GM21367 (cell line): ENCODE results near the gene PODXL.
"Not testable (repeated sequence)": the region's sequence is repeated elsewhere in the genome, so short reads cannot be mapped to it uniquely, and the experiment has no call there.

ENCODE experiments used
- ATAC-seq: cut with Tn5 transposase; IDR thresholded peaks from one replicate; pipeline ENCODE4 v1.9.1; 2021; ENCODE audit not compliant: unreplicated experiment

The PODXL gene

GRCh38 chr7:131497454-131497853, 59.0 kb downstream of the PODXL start:
- ATAC-seq: no peak

DNA sequence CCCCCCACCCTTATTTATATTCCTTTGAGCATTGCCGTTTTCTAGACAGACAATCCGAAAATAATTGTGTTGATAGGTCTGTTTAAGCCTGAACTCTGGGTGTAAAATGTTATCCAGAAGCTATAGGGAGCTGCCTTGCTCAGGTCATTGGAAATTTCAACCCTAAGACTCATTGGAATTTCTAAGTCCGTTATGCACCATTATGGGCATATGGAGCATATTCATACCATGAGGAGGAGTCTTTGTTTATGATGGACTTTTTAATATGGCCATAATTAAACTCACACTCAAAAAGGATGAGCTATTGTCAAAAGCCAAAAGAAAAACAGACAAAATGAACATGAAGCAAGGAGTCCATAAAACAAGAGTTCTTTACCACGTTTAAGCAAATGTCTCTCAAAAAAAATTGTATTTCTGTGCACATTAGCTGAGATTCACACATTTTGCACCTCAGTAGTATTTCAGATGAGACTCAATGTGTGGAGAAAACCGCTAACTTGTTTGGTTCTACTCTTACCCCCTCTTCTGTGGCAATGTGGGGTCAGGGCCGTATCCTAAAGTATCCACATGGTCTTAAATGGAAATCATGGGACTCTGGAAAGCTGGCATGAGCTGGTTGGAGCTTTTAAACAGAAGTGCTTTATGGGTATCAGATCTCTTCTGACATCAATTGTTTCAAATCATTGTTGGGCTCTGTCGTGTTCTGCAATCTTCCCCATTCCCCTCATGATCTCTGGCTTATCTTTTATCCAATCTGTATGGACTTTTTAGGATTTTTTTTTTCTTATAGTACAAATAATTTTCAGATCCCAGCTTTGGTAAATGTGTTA, 60.5 kb downstream of the PODXL start:
- no peak for ATAC-seq

- ATAC-seq: no peak
Measured at GRCh38 chr7:131494182-131494581, 62.2 kb downstream of the PODXL start.

DNA sequence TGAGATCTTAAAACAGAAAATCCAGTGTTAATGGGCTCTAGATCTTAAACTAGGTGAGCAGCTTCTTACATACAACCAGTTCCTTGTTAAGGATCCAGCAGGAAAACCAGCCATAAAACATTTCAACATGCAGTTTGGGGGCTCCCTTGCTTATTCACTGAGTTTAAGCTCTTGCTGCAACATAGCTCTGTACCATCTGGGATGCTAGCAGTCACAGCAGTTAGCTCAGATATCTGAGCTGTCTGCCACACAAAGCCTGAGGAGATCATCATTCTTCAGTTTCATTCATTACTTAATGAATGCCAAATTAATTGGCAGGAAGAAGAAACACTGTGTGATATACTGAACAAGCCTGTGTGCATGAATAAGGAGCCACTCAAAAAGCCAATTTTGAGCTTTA, 62.8 kb downstream of the PODXL start:
- ATAC-seq: no peak

DNA sequence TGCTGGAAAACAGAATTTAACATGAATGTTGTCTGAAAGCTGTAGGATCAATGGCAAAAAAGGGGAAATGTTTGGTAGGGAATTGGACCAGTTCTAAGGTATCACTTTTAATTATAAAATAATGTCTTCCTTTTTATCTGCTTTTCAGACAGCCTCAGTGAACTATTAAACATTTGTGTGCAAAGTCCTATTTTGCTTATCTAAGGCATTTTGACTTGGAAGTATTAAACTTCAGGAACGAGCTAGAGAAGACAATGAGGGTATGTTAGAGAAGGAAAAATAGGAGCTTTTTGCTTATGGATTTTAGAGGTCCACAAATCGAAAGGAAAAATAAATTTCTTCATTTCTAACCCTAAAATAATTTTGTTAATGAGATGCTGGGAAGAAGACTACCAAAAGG, 63.3 kb downstream of the PODXL start:
- no peak for ATAC-seq

DNA sequence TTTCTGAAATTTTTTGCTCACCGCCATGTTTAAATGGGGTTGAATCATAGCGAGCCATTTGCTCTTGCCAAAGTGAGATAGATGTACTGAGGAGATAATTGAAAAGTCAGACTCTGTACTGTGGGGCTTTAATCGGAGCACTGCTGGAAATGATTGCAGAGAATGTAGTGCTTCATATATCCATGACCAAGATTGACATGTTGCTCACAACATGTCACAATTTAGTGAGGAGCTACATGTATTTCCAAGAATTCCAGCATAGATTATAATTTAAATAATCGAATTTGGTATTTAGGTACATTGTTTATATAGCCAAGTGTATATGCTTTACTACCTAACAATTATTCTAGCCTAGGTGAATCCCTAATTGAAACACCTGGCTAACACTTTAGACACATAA, 66.5 kb downstream of the PODXL start:
- no peak for ATAC-seq

DNA sequence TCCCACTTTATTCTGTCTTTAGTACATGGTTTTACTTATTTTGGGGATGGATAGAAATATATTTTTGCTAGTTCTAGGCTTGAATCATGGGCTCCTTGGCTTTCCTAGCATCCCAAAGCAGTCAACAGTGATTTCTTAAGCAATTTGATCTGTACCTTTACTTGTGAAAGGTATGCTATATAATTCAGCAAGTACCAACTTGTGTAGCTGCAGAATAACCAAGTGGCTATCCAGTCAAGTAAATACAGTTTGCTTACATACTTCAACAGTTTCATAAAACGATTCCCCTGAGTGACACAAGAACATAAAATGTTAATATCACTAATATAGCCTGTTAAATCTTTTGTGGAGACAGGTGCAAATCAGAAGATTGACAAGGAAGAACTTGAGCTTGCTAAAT, 67.2 kb downstream of the PODXL start:
- ATAC-seq: no peak

DNA sequence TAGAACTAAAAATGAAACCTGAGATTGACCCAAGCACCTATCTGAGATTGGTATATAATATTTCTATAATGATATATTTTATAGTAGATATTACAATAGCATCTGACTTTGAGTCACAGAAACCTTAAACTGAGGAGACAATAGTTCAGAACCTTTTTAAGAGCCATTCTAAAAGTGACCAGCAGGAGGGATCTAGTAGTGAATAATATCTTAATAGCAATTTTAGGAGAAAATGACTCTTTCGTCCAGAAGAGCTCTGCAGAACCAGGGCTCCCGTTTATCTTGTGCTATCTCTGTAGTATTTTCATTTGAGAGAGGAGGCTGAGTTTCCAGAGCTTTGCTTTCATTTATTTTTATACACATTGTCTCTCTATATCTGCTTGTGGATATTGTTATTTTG, 68.1 kb downstream of the PODXL start:
- no peak for ATAC-seq

- no peak for ATAC-seq
Measured at GRCh38 chr7:131487217-131487616, 69.2 kb downstream of the PODXL start.

- no peak for ATAC-seq
Measured at GRCh38 chr7:131486346-131486745, 70.1 kb downstream of the PODXL start.

DNA sequence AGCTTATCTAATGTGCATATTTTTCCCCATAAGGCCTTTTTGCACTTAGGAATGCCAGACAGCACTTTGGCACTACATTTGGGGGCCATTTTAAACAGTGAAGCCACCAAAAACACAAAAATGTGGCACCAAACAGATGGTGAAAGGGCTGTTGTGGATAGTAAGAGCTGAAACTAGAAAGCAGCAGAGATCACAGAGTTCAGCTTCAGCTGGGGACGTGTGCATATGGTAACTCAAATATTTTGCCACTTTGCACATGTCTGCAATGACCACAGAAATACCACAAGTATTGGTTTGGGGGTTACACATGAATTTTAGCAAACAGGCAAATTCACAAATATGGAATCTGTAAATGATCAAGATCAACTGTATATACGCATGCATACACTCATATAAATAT, 72.8 kb downstream of the PODXL start:
- no peak for ATAC-seq

DNA sequence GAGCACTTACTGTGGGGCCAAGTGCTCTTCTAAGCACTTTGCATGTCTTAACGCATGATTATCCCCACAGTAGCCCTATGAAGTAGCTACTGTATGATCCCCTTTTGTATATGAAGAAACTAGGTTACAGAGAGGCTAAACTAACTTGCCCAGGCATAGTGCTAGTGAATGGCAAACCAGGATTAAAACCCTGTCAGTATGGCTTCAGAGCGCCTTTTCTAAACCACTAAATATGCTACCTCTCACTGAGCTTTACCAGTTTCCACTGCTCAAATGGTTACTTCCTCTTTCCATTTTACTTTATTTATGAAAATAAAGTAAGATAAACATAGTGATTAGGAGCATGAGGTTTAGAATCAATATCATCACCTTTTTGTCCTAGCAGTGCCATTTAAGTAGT, 73.6 kb downstream of the PODXL start:
- ATAC-seq: no peak

DNA sequence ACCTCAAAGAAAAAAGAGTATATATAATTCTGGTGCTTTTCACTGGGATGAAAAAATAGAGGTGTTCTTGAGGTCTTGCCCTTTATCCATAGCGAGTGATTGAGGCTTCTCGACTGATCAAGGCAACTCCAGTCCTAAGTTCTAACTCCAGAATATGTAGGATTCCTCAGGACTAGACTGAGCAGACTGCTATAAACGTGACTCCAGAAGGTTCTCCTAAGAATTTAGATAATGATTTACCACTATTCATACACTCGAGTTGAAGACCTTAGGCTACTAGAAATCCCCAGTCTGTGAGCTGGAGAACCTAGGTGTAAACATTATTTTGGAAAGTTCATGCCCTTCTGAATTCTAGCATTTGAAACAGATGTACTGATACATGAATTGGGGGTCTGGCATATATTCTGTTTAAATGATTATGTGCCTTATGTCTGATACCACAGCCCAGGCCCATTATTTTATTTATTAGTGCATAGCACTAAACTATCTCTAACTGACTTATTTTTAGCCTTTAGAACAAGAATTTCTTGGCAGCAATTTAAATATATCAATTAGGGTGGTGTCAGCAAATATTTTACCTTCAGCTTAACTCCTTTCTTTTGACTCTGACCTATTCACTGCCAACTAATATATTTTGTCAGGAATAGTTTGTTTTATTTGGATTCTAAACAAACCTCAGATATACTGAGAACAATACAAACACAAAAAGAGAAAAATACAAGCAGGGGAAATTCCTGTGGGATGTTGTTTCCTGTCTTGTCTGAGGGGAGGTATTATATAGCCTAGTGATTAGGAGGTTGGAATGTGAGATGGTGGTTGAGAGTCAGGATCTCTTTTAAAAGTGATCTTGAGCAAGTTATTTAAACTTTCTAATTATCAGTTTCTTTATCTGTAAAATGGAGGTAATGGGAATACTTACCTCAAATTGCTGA, 75.8 kb downstream of the PODXL start:
- ATAC-seq: no peak

- ATAC-seq: no peak
Measured at GRCh38 chr7:131476740-131477139, 79.7 kb downstream of the PODXL start.

DNA sequence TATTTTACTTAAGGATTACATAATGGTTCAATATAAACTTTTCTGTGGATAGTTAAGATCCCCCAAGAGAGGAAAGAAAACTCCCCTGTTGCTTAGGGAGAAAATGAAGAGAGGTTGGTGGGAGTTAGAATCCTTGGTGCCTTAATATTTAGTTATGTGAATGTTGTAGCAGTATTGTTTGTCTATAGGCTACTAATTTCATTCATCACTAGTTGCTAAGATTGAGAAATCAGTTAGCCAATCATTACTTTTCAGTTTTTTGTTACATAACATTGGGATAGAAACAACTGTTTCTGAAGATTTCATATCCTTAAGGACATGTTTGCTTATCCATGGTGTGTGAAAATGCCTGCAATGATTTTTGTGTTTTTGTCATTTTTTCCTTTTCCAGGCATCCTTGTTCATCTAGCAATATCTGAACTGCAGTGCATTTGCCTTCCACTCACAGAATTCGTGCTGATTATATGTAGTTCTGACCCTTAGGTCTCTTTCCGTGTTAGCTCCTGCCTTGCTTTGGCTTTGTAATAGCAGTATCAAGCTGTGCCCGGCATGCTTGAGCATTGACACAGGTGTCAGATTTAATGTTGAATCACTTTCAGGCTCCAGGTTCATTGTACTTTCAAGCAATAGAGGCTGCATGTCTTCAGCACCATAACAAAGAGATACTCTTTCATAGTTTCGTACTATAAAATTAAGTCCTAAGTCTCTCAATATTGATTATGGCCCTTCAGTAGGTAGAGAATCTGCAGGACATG, 85.0 kb downstream of the PODXL start:
- no peak for ATAC-seq

DNA sequence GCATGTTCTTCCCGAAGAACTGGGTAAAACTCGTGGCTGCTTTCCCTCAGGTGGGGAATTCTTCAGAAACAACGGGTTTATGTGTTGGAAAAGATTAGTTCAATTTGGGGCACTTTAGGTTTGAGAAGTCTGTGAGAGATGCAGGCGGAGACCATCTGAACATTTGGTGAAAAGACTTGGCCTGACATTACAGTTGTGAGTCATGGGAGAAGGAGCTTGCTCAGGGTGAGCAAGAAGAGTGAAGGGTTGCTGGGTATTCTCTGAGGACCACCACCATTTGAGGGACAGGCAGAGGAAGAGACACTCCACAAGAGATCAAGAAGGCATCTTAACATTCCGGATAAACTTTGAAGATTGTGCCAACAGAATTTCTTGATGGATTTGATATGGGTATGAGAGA, 88.6 kb downstream of the PODXL start:
- ATAC-seq: no peak

DNA sequence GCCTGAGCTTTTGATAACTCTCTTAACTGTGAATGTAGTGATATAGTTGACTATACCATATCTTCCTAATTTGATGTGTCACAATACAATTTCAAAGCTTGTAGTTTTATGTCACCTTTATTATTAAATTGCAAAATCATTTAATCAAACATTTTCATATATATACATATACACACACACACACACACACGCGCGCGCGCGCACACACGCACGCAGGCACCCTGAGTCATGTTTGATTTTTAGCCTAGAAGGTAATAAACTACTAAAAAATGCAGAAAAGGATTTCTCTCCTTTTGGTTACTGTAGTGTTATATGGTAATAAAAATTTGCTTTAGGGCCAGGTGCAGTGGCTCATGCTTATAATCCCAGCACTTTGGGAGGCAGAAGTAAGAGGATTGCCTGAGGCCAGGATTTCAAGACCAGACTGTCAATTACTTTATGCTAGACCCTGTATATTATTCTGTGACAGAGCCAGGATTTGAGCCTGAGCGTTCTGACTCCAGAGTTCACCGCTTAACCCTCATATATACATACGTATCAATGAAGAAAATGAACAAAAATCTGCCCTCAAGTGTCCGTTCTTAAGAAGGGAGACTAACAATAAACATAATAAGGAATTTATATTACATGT, 89.6 kb downstream of the PODXL start:
- no peak for ATAC-seq

- not testable (repeated sequence) for ATAC-seq
Measured at GRCh38 chr7:131462715-131463114, 93.7 kb downstream of the PODXL start.

DNA sequence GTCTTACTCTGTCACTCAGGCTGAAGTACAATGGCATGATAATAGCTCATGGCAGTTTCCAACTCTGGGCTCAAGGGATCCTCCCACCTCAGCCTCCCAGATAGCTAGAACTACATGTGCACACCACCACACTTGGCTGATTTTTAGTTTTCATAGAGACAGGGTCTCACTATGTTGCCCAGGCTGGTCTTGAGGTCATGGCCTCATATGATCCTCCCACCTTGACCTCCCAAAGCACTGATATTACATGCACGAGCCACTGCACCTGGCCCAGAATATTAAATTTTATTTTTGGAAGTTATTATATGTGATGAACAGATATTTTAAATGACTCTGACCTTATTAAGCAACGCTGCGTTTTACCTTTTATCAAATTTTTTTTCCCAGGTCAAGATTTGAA, 94.4 kb downstream of the PODXL start:
- no peak for ATAC-seq

DNA sequence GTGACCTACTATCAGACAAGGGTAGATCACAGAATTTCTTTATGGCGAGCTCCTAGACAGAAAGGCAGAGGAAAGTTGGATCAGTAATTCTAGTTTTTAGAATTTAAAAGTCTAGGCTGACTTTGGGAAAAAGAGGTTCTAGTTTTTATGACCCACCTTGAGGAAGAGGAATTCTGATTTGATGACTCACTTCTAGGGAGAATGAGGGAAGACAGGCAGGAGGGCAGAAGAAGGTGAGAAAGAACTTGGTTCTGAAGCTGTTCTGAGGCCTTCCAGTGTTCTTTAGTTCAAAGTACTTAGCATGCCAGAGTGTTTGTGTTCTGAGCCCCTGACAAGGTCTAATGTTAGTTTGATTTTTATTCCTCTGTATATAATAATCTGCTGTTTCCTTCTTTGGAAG, 97.2 kb downstream of the PODXL start:
- no peak for ATAC-seq

- ATAC-seq: no peak
Measured at GRCh38 chr7:131456338-131456737, 100.1 kb downstream of the PODXL start.
